Nephron progenitor cell (in vitro differentiated cells): ENCODE results near the gene ATP2C2.

ENCODE experiments used
- DNase-seq: peaks from one replicate; pipeline ENCODE4 v3.0.0; 2021
- H3K27ac Mint-ChIP-seq: 2 replicates; pipeline ENCODE4 v1.8.0; 2021; ENCODE audit warnings: mild to moderate bottlenecking, moderate library complexity, mixed read lengths
- H3K27me3 Mint-ChIP-seq: 2 replicates; pipeline ENCODE4 v1.8.0; 2021; ENCODE audit warnings: mild to moderate bottlenecking, low read depth, mixed read lengths; ENCODE audit not compliant: poor library complexity
- H3K36me3 Mint-ChIP-seq: 2 replicates; pipeline ENCODE4 v1.8.0; 2021; ENCODE audit warnings: low read depth, mixed read lengths
- H3K4me1 Mint-ChIP-seq: 2 replicates; pipeline ENCODE4 v1.8.0; 2021; ENCODE audit warnings: mixed read lengths
- H3K4me3 Mint-ChIP-seq: 2 replicates; pipeline ENCODE4 v1.8.0; 2021; ENCODE audit warnings: mild to moderate bottlenecking, moderate library complexity, mixed read lengths
- H3K9me3 Mint-ChIP-seq: 2 replicates; pipeline ENCODE4 v1.8.0; 2021; ENCODE audit warnings: mild to moderate bottlenecking, moderate library complexity, mixed read lengths
- CTCF ChIP-seq: fragments of 200-600 bp; sonication (generic); IDR thresholded peaks from 2 replicates; pipeline ENCODE4 v1.5.0; 2021; ENCODE audit warnings: antibody characterized with exemption

ATP2C2 gene

GRCh38 chr16:84426804-84427203, 58.5 kb downstream of the ATP2C2 start:
- no peak for TF ChIP-seq CTCF
- DNase-seq = no peak
- Mint-ChIP-seq H3K27me3 (peaks cover 58% of the 10 kb centered on the region), H3K27ac (no peak overlapping the region), H3K4me1 (peaks cover 6% of the 10 kb centered on the region), H3K4me3 (no peak overlapping the region), H3K36me3 (no peaks in the 10 kb centered on the region), H3K9me3 (peaks cover 20% of the 10 kb centered on the region)

DNA sequence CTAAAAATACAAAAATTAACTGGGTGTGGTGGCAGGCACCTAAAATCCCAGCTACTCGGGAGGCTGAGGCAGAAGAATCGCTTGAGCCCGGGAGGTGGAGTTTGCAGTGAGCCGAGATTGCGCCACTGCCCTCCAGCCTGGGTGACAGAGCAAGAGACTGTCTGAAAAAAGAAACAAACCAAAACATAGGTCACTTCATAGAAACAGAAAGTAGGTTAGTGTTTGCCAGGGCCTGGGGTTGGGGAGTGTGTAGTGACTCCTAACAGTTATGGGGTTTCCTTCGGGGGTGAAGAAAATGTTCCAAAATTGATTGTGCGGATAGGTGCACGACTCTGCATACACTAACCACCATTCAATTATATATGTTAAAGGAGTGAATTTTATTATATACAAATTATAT, 59.2 kb downstream of the ATP2C2 start:
- TF ChIP-seq CTCF = no peak
- H3K4me3 Mint-ChIP-seq = no peak overlapping the region
- DNase-seq = no peak
- peaks cover 7% of the 10 kb centered on the region for H3K4me1 Mint-ChIP-seq
- H3K36me3 Mint-ChIP-seq = no peaks in the 10 kb centered on the region
- H3K9me3 Mint-ChIP-seq = peaks cover 17% of the 10 kb centered on the region
- H3K27ac Mint-ChIP-seq = no peak overlapping the region
- peaks cover 54% of the 10 kb centered on the region for H3K27me3 Mint-ChIP-seq

GRCh38 chr16:84430860-84431259, 62.5 kb downstream of the ATP2C2 start:
- Mint-ChIP-seq H3K27ac (no peak overlapping the region), H3K4me3 (no peak overlapping the region), H3K27me3 (peaks cover 58% of the 10 kb centered on the region), H3K4me1 (peaks cover 22% of the 10 kb centered on the region), H3K9me3 (no peaks in the 10 kb centered on the region), H3K36me3 (no peaks in the 10 kb centered on the region)
- TF ChIP-seq CTCF = no peak
- DNase-seq = no peak

DNA sequence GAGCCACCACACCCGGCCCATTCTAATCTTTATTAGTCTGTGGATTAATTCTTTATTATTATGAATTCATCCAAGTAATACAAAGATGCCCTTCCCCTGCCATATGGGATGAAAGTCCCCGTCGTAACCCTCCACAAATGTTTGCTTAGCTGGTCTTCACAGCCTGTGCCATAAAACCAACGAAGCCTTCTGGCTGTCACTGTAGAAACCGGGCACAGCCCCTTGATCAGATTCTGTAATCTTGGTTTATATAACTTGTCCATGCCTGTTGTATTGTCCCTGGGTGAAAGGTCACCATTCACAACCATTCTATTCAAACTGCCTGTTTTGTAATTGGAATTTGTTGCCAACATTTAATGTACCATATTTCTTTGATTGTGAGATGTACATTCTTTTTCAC, 66.5 kb downstream of the ATP2C2 start:
- Mint-ChIP-seq H3K36me3 (no peaks in the 10 kb centered on the region), H3K9me3 (no peaks in the 10 kb centered on the region), H3K27me3 (peaks cover 28% of the 10 kb centered on the region), H3K27ac (no peak overlapping the region), H3K4me1 (peaks cover 35% of the 10 kb centered on the region), H3K4me3 (no peak overlapping the region)
- TF ChIP-seq CTCF = no peak
- no peak for DNase-seq

- Mint-ChIP-seq H3K36me3 (no peaks in the 10 kb centered on the region), H3K4me1 (peaks cover 35% of the 10 kb centered on the region), H3K27me3 (peaks cover 26% of the 10 kb centered on the region), H3K27ac (no peak overlapping the region), H3K9me3 (no peaks in the 10 kb centered on the region), H3K4me3 (no peak overlapping the region)
- TF ChIP-seq CTCF = no peak
- DNase-seq = no peak
Observed at GRCh38 chr16:84436196-84436595, 67.9 kb downstream of the ATP2C2 start.

- Mint-ChIP-seq H3K36me3 (no peaks in the 10 kb centered on the region), H3K27me3 (peaks cover 22% of the 10 kb centered on the region), H3K27ac (no peak overlapping the region), H3K4me1 (peaks cover 35% of the 10 kb centered on the region), H3K4me3 (no peak overlapping the region), H3K9me3 (no peaks in the 10 kb centered on the region)
- DNase-seq = no peak
- TF ChIP-seq CTCF = no peak
Observed at GRCh38 chr16:84438971-84439696, 70.8 kb downstream of the ATP2C2 start.
